GM23248 (cell line): ENCODE data around the gene MACROD2. TPM values are rescaled to one million over a fixed set of nuclear protein-coding genes. Genes with fewer than 3 reads are reported as not detected.

ENCODE experiments used
- DNase-seq: peaks from one replicate; pipeline ENCODE4 v3.0.0-alpha.2; 2015
- H2AFZ ChIP-seq: fragments of 200-600 bp; sonication (generic); 2 replicates; pipeline ENCODE4 v1.6.1; 2016; ENCODE audit warnings: antibody characterized with exemption
- H3F3A ChIP-seq: fragments of 200-600 bp; sonication (generic); 2 replicates; pipeline ENCODE4 v1.6.1; 2016; ENCODE audit warnings: mild to moderate bottlenecking, antibody characterized with exemption, mixed run types; ENCODE audit not compliant: insufficient read depth
- H3K27ac ChIP-seq: fragments of 200-600 bp; sonication (generic); 2 replicates; pipeline ENCODE4 v1.5.1; 2016; ENCODE audit warnings: mild to moderate bottlenecking
- H3K27me3 ChIP-seq: fragments of 200-600 bp; sonication (generic); replicated peaks from 2 replicates; pipeline ENCODE4 v1.6.1; 2016; ENCODE audit warnings: mild to moderate bottlenecking; ENCODE audit not compliant: insufficient read depth
- H3K36me3 ChIP-seq: fragments of 200-600 bp; sonication (generic); 2 replicates; pipeline ENCODE4 v1.6.1; 2016; ENCODE audit warnings: low read depth, mild to moderate bottlenecking
- H3K4me1 ChIP-seq: fragments of 200-600 bp; sonication (generic); 2 replicates; pipeline ENCODE4 v1.6.1; 2016; ENCODE audit warnings: mild to moderate bottlenecking; ENCODE audit not compliant: insufficient read depth
- H3K4me2 ChIP-seq: fragments of 200-600 bp; sonication (generic); one replicate; pipeline ENCODE4 v1.6.1; 2016; ENCODE audit warnings: mild to moderate bottlenecking; ENCODE audit not compliant: unreplicated experiment
- H3K4me3 ChIP-seq: fragments of 200-600 bp; sonication (generic); 2 replicates; pipeline ENCODE4 v1.5.1; 2016; ENCODE audit warnings: mild to moderate bottlenecking
- H3K79me2 ChIP-seq: fragments of 200-600 bp; sonication (generic); 2 replicates; pipeline ENCODE4 v1.6.1; 2016; ENCODE audit warnings: mild to moderate bottlenecking; ENCODE audit not compliant: insufficient read depth
- H3K9ac ChIP-seq: fragments of 200-600 bp; sonication (generic); 2 replicates; pipeline ENCODE4 v1.6.1; 2016; ENCODE audit warnings: mild to moderate bottlenecking
- H3K9me2 ChIP-seq: fragments of 200-600 bp; sonication (generic); 2 replicates; pipeline ENCODE4 v1.6.1; 2016; ENCODE audit warnings: mixed run types, mild to moderate bottlenecking, moderate library complexity; ENCODE audit not compliant: insufficient read depth
- H3K9me3 ChIP-seq: fragments of 200-600 bp; sonication (generic); one replicate; pipeline ENCODE4 v1.6.1; 2017; ENCODE audit warnings: low read depth
- H4K20me1 ChIP-seq: fragments of 200-600 bp; sonication (generic); 2 replicates; pipeline ENCODE4 v1.6.0; 2016; ENCODE audit not compliant: insufficient read depth
- EZH2 ChIP-seq: fragments of 200-600 bp; sonication (generic); IDR thresholded peaks from 2 replicates; pipeline ENCODE4 v1.6.1; 2018; ENCODE audit warnings: antibody characterized with exemption, mild to moderate bottlenecking; ENCODE audit not compliant: insufficient read depth, poor library complexity, severe bottlenecking
- EZH2phosphoT487 ChIP-seq: fragments of 200-600 bp; sonication (generic); IDR thresholded peaks from 2 replicates; pipeline ENCODE4 v1.6.1; 2018; ENCODE audit warnings: antibody characterized with exemption, moderate library complexity, mild to moderate bottlenecking, low read depth; ENCODE audit not compliant: insufficient read depth
- WGBS, 2 experiments: methylation state at CpG; one replicate each; pipeline ENCODE4 v1.1.6; 2015 to 2017; ENCODE audit warnings: low lambda C conversion rate in 2 of 2, low coverage in 1 of 2; ENCODE audit errors: missing lambda C conversion rate in 2 of 2; 5-methylcytosine and 5-hydroxymethylcytosine counted together
- in situ Hi-C: fragments of 300-500 bp; cut with MboI; formaldehyde crosslinking; loops from 2 replicates; pipeline ENCODE4 v1.15.0; 2020
- polyA plus RNA-seq: library from polyadenylated mRNA; unstranded; fragments of >200 nt; fragmentation: Nextera tagmentation; extraction: Ambion mirVana; gene quantifications from 2 replicates; pipeline ENCODE4 v1.2.1, GENCODE V29; 2016
- total RNA-seq: library from RNA; depleted of rRNA; stranded (reverse); fragments of >200 nt; shearing (Covaris generic); gene quantifications from 2 replicates; pipeline ENCODE4 v1.2.3, GENCODE V29; 2014

The MACROD2 gene
- total and polyA plus RNA-seq, 2 experiments from 2014 or later, result 1.1 to 3.1 TPM

DNA sequence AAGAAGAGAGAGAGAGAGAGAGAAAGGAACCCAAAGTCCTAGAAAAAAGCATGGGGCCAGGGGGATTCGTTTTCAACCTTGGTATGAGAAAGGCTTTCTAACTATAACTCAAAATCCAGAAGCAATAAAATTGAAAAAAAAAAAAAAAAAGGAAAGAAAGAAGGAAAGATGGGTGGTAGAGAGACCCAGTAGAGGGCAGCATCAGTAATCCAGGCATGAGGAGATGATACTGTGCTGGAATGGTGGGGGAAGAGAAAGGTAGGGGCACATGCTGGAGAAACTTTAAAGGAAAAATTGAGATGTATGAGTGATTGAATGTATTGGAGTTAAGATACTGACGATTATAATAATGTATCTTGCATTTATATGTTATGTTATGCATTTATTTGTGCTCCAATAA is 1382.8 kb downstream of the MACROD2 start:
- Histone ChIP-seq H3K36me3 (no peaks in the 10 kb centered on the region), H3F3A (no peaks in the 10 kb centered on the region), H3K9ac (no peak overlapping the region), H3K4me2 (no peak overlapping the region), H4K20me1 (no peaks in the 10 kb centered on the region), H3K4me3 (no peak overlapping the region), H3K9me2 (no peaks in the 10 kb centered on the region), H3K79me2 (no peaks in the 10 kb centered on the region), H3K4me1 (no peaks in the 10 kb centered on the region), H3K27me3 (no peaks in the 10 kb centered on the region), H3K27ac (no peak overlapping the region), H3K9me3 (no peaks in the 10 kb centered on the region), H2AFZ (no peak overlapping the region)
- in situ Hi-C loops, result no loop called here
- 53% methylated on average over 2 of the region's 2 CpGs for whole genome bisulfite sequencing, 2 experiments
- TF ChIP-seq EZH2phosphoT487 (no peak), EZH2 (no peak)
- DNase-seq, result no peak

DNA sequence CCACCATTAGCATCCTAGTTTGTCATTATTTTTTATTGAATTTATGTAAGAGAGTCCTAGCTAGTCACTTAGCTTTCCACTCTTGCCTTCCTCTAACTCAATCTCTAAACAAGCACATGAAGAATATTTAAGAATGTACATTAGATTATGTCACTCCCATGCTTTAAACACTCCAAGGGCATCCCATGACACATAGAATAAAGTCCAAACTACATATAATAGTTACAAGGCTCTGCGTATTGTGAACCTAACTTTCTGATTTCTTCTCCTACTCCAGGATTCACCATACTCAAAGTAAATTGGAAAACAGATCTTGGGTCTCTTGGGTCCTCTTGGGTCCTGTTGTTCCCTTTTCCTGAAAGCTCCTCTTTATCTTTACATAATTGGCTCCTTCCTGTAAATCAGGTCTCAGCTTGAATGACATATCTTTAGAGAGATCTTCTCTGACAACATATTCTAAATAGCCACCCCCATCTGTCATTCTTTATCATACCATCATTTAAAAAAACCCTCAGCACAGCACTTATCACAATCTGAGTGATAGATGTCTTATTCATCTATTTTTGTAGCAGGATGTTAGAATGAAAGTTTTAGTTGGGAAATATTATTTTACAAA is 1384.5 kb downstream of the MACROD2 start:
- in situ Hi-C loops, result no loop called here
- no peak overlapping the region for H3K4me2 ChIP-seq

DNA sequence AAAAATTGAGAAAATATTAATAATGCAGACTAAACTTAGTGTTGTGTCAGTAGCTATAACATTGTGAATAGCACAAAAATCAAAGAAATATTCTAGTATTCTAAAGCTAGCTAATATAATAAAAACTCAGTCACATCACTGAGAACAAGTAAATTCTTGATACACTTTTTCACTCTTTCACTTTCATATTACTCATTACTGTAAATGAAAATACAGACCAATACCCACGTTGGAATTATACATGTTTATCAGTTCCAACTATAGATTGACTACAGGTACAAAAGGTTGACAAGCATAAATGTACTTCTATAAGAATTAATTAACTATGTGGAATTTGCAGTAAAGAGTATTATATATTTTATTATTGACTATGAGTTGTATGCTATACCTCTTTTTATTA is 1385.5 kb downstream of the MACROD2 start:
- no peak overlapping the region for H3K9ac ChIP-seq
- no peaks in the 10 kb centered on the region for H3K27me3 ChIP-seq
- H3F3A ChIP-seq, result no peaks in the 10 kb centered on the region
- no peaks in the 10 kb centered on the region for H3K36me3 ChIP-seq
- H3K9me3 ChIP-seq, result no peaks in the 10 kb centered on the region
- H3K4me2 ChIP-seq, result no peak overlapping the region
- no peak overlapping the region for H2AFZ ChIP-seq
- no peaks in the 10 kb centered on the region for H3K9me2 ChIP-seq
- in situ Hi-C loops, result no loop called here
- no peak for TF ChIP-seq EZH2phosphoT487
- no peak for TF ChIP-seq EZH2
- no peaks in the 10 kb centered on the region for H3K79me2 ChIP-seq
- no peaks in the 10 kb centered on the region for H4K20me1 ChIP-seq
- 49 to 63% methylated on average over 1 of the region's 1 CpG for WGBS, 2 experiments
- no peaks in the 10 kb centered on the region for H3K4me1 ChIP-seq
- H3K27ac ChIP-seq, result no peak overlapping the region
- H3K4me3 ChIP-seq, result no peak overlapping the region
- no peak for DNase-seq

More for the DNA sequence above, 1384.5 kb downstream of the MACROD2 start:
- Histone ChIP-seq H3K9me3 (no peaks in the 10 kb centered on the region), H3K4me1 (no peaks in the 10 kb centered on the region), H3K27ac (no peak overlapping the region), H4K20me1 (no peaks in the 10 kb centered on the region), H2AFZ (no peak overlapping the region), H3K4me3 (no peak overlapping the region), H3K9ac (no peak overlapping the region), H3K27me3 (no peaks in the 10 kb centered on the region), H3K9me2 (no peaks in the 10 kb centered on the region), H3K36me3 (no peaks in the 10 kb centered on the region), H3F3A (no peaks in the 10 kb centered on the region), H3K79me2 (no peaks in the 10 kb centered on the region)
- DNase-seq, result no peak
- no peak for TF ChIP-seq EZH2
- TF ChIP-seq EZH2phosphoT487, result no peak
- 61 to 83% methylated on average over 1 of the region's 1 CpG for WGBS, 2 experiments

DNA sequence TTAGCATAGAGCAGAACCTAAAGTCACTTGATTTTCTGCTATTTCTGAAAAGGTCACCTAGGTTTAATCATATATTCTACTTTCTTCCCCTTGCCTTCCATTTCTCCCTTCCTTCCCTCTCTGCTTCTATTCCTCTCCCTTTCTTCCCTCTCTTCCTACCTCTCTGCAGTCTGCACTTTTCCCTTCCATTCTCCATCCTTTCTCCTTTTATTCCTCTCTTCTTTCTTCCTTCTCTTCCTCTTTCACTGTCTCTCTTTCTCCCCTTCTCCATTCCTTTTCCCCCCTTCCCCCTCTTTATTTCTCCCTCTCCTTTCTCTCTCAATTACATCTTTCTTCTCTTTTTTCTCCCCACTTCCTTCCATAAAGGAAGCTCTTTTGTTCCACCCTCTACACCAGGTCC is 1391.9 kb downstream of the MACROD2 start:
- Histone ChIP-seq H3K27ac (no peak overlapping the region), H3K9ac (no peak overlapping the region)
- in situ Hi-C loops, result no loop called here

GRCh38 chr20:15395457-15395856 is 1400.1 kb downstream of the MACROD2 start:
- DNase-seq, result no peak
- WGBS, 2 experiments, result 35 to 49% methylated on average over 3 of the region's 3 CpGs
- H3K9ac ChIP-seq, result no peak overlapping the region
- H3K27me3 ChIP-seq, result no peaks in the 10 kb centered on the region
- no peaks in the 10 kb centered on the region for H3K36me3 ChIP-seq
- H3F3A ChIP-seq, result no peaks in the 10 kb centered on the region
- no peak overlapping the region for H3K27ac ChIP-seq
- in situ Hi-C loops, result no loop called here
- H3K79me2 ChIP-seq, result no peaks in the 10 kb centered on the region
- H3K4me3 ChIP-seq, result no peak overlapping the region
- no peak overlapping the region for H2AFZ ChIP-seq
- no peaks in the 10 kb centered on the region for H3K9me2 ChIP-seq
- H3K4me2 ChIP-seq, result no peak overlapping the region
- H3K4me1 ChIP-seq, result no peaks in the 10 kb centered on the region
- no peaks in the 10 kb centered on the region for H3K9me3 ChIP-seq
- TF ChIP-seq EZH2 (no peak), EZH2phosphoT487 (no peak)
- no peaks in the 10 kb centered on the region for H4K20me1 ChIP-seq

More for the DNA sequence above, 1391.9 kb downstream of the MACROD2 start:
- no peaks in the 10 kb centered on the region for H3K9me2 ChIP-seq
- H3F3A ChIP-seq, result no peaks in the 10 kb centered on the region
- H3K36me3 ChIP-seq, result no peaks in the 10 kb centered on the region
- no peak for DNase-seq
- no peaks in the 10 kb centered on the region for H3K4me1 ChIP-seq
- H3K27me3 ChIP-seq, result no peaks in the 10 kb centered on the region; the same call in 1 of the 2 replicates
- H3K9me3 ChIP-seq, result no peaks in the 10 kb centered on the region
- no peak overlapping the region for H2AFZ ChIP-seq
- H3K4me2 ChIP-seq, result no peak overlapping the region
- no peak overlapping the region for H3K4me3 ChIP-seq
- no peaks in the 10 kb centered on the region for H3K79me2 ChIP-seq
- no peak for TF ChIP-seq EZH2phosphoT487
- H4K20me1 ChIP-seq, result no peaks in the 10 kb centered on the region
